ENCODE data around the gene SETBP1.

DNA sequence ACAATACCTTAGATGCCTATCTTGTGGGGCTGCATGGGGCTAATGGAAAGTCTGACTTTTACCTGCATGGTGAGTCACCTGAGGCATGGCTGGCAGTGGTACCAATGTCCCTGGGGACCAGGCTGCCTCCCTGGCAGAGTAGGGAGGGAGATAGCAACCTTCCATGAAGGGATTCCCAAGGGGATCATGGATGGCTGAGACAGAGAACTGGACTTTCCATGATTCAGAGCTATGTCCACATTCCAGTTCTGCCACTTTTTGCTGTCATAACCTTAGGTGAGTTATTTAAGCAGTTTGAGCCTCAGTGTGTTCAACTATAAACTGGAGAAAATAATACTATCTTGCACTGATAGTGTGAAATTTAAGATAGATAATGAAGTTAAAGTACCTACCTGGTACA is 178.6 kb downstream of the SETBP1 start:
- no peak for TF ChIP-seq POLR2A (IDR thresholded peaks at IDR 0.05)
- no peak for TF ChIP-seq CTCF (IDR thresholded peaks at IDR 0.05)
- TF ChIP-seq POLR2AphosphoS5 (IDR thresholded peaks at IDR 0.05), result no peak

Data from stomach (tissue), 4 donors.